ENCODE measurements around the gene FARS2. TPM values are rescaled to one million over a fixed set of nuclear protein-coding genes. Genes with fewer than 3 reads are reported as not detected.

The FARS2 gene
- total and polyA plus RNA-seq, 2 donors (not counting 3 experiments of a cell fraction or from before 2014, with no cell fraction given): 20.2 to 20.5 TPM

- BruUV-seq (replicated peaks): no TSS peak
- Histone ChIP-seq H3K27me3 (ENCODE audit: control insufficient read depth in 2 of 2, insufficient read depth in 2 of 2, low read length in 2 of 2) (no peaks in the 10 kb centered on the region), H3K36me3 (ENCODE audit: control insufficient read depth in 2 of 2, extremely low read depth in 1 of 2, insufficient read depth in 2 of 2, low read length in 2 of 2) (no peaks in the 10 kb centered on the region), H3K9me1 (replicated peaks; ENCODE audit: control insufficient read depth, extremely low read depth, insufficient read depth, low read length) (no peaks in the 10 kb centered on the region), H3K4me2 (ENCODE audit: insufficient read depth, low read length) (no peak overlapping the region), H2AFZ (ENCODE audit: low read depth, low read length) (no peak overlapping the region), H4K20me1 (replicated peaks; ENCODE audit: control insufficient read depth, extremely low read depth, insufficient read depth, low read length) (no peaks in the 10 kb centered on the region), H3K9ac (replicated peaks; ENCODE audit: extremely low read depth, insufficient read depth, low read length) (no peak overlapping the region), H3K27ac (ENCODE audit: insufficient read depth, low read depth, low read length) (no peak overlapping the region), H3K9me3 (replicated peaks; ENCODE audit: control insufficient read depth, insufficient read depth, low read length) (no peaks in the 10 kb centered on the region), H3K79me2 (ENCODE audit: control insufficient read depth, insufficient read depth, low read length) (no peaks in the 10 kb centered on the region), H3K4me1 (ENCODE audit: control insufficient read depth, extremely low read depth, insufficient read depth, low read length) (peaks cover 6% of the 10 kb centered on the region), H3K4me3 (replicated peaks in 1 of 3; ENCODE audit: insufficient read depth in 1 of 3, low read depth in 1 of 3, low read length in 3 of 3) (no peak overlapping the region)
- dilution Hi-C loops (cut with MboI; ENCODE audit: extremely low pct_ligation_motif_present, low sequenced_read_pairs): no loop called here
- TF ChIP-seq JUN (IDR thresholded peaks at IDR 0.05; ENCODE audit: borderline replicate concordance, insufficient read depth, insufficient read length, low read depth) (no peak), POLR2A (IDR thresholded peaks at IDR 0.05; ENCODE audit: low read depth, low read length) (no peak), MYC (IDR thresholded peaks at IDR 0.05; ENCODE audit: low read depth, low read length) (no peak), FOS (IDR thresholded peaks at IDR 0.05; ENCODE audit: borderline replicate concordance, insufficient read depth, low read length) (no peak), GATA2 (IDR thresholded peaks at IDR 0.05; ENCODE audit: insufficient read depth, insufficient read length, low read depth, low read length) (no peak), EZH2 (IDR thresholded peaks at IDR 0.05; ENCODE audit: borderline replicate concordance, low read depth, low read length, severe bottlenecking) (no peak), CTCF (IDR thresholded peaks at IDR 0.05; ENCODE audit: extremely low read depth in 1 of 2, insufficient read depth in 1 of 2, low read depth in 1 of 2, low read length in 2 of 2) (no peak), POLR2AphosphoS5 (IDR thresholded peaks at IDR 0.05; ENCODE audit: insufficient read depth, low read depth, low read length) (no peak), MAX (IDR thresholded peaks at IDR 0.05; ENCODE audit: insufficient read depth, insufficient read length) (no peak)
- CTCF ChIA-PET: interaction anchor here (3.5 kb wide), 1 partner anchor 8 kb away, joined by 19 read pairs; no protein-coding TSS in a partner anchor
- no peak for FAIRE-seq
- POLR2A ChIA-PET: no interaction called here
- intact Hi-C loops (cut with micrococcal nuclease): no loop called here
- DNase-seq (ENCODE audit: low read depth, low spot score): no peak
Observed at GRCh38 chr6:5462856-5463255, 201.5 kb downstream of the FARS2 start.
